WTC11 (cell line): Measurements from ENCODE around the gene IGFBP1.

Source experiments
- CBFB ChIP-seq: sonication (generic); formaldehyde crosslinking; IDR thresholded peaks from 2 replicates; pipeline ENCODE4 v1.8.1; 2022; ENCODE audit warnings: mild to moderate bottlenecking, low read depth, missing genetic modification reagents
- ESRRA ChIP-seq: sonication (generic); formaldehyde crosslinking; IDR thresholded peaks from 2 replicates; pipeline ENCODE4 v1.8.1; 2022; ENCODE audit warnings: mild to moderate bottlenecking, missing genetic modification reagents, borderline replicate concordance
- TF ChIP-seq, protein P1 (sequence below): fragments of 200-600 bp; IDR thresholded peaks from 2 replicates; pipeline ENCODE4 v1.8.0; 2022; ENCODE audit warnings: antibody characterized with exemption
- TF ChIP-seq, protein P2 (sequence below): sonication (generic); formaldehyde crosslinking; IDR thresholded peaks from 2 replicates; pipeline ENCODE4 v1.8.0; 2023; ENCODE audit warnings: missing genetic modification reagents, mild to moderate bottlenecking, borderline replicate concordance

- TF ChIP-seq, protein P1, sequence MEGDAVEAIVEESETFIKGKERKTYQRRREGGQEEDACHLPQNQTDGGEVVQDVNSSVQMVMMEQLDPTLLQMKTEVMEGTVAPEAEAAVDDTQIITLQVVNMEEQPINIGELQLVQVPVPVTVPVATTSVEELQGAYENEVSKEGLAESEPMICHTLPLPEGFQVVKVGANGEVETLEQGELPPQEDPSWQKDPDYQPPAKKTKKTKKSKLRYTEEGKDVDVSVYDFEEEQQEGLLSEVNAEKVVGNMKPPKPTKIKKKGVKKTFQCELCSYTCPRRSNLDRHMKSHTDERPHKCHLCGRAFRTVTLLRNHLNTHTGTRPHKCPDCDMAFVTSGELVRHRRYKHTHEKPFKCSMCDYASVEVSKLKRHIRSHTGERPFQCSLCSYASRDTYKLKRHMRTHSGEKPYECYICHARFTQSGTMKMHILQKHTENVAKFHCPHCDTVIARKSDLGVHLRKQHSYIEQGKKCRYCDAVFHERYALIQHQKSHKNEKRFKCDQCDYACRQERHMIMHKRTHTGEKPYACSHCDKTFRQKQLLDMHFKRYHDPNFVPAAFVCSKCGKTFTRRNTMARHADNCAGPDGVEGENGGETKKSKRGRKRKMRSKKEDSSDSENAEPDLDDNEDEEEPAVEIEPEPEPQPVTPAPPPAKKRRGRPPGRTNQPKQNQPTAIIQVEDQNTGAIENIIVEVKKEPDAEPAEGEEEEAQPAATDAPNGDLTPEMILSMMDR: no peak
- no peak for TF ChIP-seq ESRRA (CRISPR knock-in tag)
- TF ChIP-seq, protein P2, sequence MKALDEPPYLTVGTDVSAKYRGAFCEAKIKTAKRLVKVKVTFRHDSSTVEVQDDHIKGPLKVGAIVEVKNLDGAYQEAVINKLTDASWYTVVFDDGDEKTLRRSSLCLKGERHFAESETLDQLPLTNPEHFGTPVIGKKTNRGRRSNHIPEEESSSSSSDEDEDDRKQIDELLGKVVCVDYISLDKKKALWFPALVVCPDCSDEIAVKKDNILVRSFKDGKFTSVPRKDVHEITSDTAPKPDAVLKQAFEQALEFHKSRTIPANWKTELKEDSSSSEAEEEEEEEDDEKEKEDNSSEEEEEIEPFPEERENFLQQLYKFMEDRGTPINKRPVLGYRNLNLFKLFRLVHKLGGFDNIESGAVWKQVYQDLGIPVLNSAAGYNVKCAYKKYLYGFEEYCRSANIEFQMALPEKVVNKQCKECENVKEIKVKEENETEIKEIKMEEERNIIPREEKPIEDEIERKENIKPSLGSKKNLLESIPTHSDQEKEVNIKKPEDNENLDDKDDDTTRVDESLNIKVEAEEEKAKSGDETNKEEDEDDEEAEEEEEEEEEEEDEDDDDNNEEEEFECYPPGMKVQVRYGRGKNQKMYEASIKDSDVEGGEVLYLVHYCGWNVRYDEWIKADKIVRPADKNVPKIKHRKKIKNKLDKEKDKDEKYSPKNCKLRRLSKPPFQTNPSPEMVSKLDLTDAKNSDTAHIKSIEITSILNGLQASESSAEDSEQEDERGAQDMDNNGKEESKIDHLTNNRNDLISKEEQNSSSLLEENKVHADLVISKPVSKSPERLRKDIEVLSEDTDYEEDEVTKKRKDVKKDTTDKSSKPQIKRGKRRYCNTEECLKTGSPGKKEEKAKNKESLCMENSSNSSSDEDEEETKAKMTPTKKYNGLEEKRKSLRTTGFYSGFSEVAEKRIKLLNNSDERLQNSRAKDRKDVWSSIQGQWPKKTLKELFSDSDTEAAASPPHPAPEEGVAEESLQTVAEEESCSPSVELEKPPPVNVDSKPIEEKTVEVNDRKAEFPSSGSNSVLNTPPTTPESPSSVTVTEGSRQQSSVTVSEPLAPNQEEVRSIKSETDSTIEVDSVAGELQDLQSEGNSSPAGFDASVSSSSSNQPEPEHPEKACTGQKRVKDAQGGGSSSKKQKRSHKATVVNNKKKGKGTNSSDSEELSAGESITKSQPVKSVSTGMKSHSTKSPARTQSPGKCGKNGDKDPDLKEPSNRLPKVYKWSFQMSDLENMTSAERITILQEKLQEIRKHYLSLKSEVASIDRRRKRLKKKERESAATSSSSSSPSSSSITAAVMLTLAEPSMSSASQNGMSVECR (CRISPR knock-in tag): no peak
- TF ChIP-seq CBFB (CRISPR knock-in tag): no peak
Observed at GRCh38 chr7:45873355-45873754, 14.9 kb upstream of the IGFBP1 start.
